HG02852 (cell line): Measurements from ENCODE around the gene PHB1.
A peak's percentile ranks its signal among the peaks of the same experiment; 100 is the strongest.
"Not testable (repeated sequence)": the region's sequence is repeated elsewhere in the genome, so short reads cannot be mapped to it uniquely, and the experiment has no call there.

Experiments used
- ATAC-seq: cut with Tn5 transposase; IDR thresholded peaks from one replicate; pipeline ENCODE4 v1.9.1; 2021; ENCODE audit warnings: mild to moderate bottlenecking, moderate library complexity; ENCODE audit not compliant: unreplicated experiment

The PHB1 gene

DNA sequence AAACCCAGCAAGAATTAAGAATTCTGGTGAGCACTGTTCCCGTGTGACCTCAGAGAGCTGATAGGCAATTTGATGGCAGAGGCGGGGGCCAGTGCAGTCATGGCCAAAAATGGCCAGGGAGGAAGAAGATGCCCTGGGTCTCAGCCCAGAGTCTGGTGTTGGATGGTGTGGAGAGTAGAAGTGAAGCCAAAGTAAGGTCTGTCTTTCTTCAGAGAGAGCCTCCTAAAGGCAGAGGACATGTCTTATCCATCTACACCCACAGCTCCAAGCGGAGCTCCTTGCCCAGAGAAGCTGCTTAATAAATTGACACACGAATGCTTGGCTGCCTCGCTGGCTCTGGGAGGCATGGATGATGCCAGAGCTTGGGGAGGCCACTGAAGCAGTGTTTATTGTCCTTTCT, 32.9 kb downstream of the PHB1 start:
- ATAC-seq, result no peak

DNA sequence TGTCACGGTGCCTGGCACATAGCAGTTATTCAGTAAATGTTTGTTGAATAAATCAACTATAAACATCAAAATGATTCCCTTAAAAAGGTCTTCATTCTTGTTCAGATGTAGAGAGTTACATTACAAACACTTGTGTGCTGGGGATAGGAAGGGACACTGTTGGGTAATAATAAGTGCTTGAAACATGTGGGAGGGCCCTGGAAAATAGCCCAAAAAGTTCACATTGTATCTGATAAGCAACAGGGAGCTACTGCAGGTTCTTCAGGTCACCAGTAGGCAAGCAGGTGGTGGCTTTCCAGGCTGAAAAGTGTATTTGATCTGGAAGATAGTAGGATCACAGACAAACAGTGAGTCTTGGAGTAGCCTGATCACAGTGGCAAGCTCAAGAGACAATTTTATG, 33.6 kb downstream of the PHB1 start:
- ATAC-seq, result no peak

DNA sequence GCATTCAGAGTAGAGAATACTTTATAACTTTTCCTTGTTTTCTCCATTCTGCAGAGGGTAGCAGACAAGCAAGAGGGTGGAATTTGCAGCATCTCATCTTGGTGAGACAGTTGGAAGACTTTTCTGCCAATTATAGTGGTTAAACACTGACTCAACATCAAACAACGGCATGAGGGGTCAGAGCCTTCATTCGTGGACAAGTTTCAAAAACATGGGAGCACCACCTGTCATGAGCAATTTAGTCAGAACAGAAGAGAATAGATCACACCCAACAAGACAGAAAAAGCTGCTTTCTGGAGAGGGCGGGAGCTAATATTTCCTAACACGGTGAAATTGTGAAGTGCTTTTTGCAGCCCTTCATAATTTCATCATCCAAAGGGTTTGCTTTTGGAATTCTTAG, 34.8 kb downstream of the PHB1 start:
- ATAC-seq, result no peak

DNA sequence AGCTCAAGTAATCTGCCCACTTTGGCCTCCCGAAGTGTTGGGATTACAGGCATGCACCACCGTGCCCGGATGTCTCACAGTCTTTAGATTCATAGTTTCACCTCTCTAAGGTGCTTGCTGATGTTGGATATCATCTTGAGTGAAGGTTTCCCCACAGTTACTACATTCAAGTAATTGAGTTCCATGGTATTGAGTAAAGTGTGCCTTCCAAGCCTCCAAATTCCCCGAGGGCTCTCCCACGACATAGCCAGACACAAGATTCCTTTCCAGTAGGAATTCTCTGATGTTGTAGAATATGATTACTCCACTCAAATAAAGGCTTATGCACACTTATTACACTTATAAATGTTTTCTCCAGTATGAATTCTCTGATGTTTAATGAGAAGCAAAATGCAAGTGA, 36.4 kb downstream of the PHB1 start:
- no peak for ATAC-seq

DNA sequence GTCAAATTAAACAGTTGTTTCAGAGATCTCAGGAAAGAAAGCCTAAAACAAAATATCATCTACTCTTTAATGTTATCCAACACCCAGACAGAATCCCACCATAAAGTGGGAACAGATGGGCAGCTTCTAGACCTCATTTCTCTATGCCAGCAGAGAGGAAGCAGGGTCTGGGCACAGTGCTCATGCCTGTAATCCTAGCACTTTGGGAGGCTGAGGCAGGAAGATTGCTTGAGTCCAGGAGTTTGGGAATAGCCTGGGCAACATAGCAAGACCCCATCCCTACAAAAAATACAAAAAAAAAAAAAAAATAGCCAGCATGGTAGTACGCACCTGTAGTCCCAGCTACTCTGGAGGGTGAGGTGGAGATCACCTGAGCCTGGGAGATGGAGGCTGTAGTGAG, 39.1 kb downstream of the PHB1 start:
- no peak for ATAC-seq

DNA sequence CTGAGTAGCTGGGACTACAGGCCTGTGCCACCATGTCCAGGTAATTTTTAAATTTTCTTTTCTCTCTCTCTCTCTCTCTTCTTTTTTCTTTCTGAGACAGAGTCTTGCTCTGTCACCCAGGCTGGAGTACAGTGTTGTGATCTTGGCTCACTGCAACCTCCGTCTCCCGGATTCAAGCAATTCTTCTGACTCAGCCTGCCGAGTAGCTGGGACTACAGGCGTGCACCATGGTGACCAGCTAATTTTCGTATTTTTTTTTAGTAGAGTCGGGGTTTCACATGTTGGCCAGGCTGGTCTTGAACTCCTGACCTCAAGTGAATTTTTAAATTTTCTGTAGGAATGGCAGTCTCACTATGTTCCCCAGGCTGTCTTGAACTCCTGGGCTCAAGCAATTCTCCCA, 41.6 kb downstream of the PHB1 start:
- no peak for ATAC-seq

DNA sequence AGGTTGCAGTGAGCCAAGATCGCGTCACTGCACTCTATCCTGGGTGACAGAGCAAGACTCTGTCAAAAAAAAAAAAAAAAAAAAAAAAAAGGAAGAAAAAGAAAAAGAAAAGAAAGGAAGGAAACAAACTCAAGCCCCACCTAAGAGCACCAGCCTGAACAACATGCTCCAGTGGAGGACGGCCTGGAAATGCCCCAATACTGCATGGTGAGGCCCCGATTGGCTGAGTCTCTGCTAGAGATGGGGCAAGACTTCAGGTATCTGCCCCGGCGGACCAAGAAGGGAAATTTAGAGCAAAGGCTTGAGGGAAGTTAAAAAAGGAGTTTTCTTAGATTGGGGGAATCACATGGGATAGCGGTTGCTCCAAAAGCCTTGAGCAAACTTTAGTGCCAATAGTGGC, 42.3 kb downstream of the PHB1 start:
- no peak for ATAC-seq

DNA sequence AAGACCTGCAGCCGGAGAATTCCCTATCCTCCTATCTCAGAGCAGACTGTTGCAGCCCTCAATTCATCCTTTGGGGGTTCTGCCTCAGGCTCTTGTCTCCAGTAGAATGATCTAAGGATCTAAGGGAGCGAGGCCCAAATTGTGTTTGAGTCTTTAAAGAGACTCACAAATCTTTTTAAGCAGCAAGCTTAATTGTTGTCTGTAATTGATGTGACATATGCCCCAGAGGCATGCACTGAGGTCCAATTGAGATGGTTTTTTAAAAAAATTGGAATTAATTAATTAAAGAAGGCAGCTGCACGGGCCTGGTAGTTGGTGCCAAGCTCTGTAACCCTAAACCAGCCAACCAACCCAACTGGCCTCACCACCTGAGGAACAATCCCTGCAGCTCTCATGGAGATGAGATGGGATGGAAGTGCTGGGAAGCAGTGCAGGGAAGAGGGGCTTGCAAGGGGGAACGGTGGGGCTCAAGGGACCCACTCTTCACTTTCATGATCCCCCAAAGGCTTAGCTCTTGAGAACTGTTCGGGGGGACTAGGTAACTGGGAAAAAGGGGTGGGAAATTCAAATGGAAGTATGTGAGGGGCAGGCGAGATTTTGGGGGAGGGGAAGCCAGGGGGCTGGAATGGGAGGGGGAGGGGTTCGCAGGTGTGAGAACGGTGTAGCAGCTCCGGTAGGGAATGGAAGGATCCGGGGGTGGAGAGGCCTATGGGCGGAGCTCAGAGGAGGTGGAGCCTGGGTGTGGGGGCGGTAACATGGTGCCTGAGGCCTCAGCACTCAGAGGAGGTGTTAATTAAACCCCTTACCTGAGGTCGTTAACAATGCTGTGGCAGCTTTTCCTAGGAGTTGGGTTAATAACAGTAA, 43.5 kb downstream of the PHB1 start:
- ATAC-seq, result no peak

DNA sequence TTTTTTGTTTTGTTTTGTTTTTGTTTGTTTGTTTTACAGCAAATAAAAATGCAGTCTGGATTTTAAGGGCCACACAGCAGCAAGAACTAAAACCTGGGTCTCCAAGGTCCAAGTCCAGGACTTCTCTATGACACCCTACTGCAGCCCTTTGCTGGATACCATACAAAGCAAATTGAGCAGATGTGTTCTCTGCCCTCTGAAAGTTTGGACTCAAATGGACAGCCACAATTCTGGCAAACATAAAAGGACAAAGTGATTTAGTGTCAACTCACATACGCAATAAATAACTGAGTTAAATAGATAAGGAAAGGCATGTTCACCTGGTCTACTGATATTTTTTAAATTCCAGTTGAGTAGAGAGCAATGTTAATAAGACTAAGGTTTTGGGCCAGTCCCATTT, 44.9 kb downstream of the PHB1 start:
- no peak for ATAC-seq

DNA sequence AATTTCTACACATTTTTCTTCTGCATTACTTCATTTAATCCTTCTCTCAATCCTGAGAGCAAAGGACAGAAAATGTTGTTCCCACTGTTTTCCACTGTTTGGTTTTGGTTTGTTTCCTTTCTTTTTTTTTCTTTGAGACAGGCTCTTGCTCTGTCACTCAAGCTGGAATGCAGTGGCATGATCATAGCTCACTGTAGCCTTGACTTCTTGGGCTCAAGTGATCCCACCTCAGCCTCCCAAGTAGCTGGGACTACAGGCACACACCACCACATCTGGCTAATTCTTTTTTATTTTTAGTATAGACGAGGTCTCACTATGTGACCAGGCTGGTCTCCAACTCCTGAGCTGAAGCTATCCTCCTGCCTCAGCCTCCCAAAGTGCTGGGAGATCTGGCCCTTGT, 45.6 kb downstream of the PHB1 start:
- no peak for ATAC-seq

DNA sequence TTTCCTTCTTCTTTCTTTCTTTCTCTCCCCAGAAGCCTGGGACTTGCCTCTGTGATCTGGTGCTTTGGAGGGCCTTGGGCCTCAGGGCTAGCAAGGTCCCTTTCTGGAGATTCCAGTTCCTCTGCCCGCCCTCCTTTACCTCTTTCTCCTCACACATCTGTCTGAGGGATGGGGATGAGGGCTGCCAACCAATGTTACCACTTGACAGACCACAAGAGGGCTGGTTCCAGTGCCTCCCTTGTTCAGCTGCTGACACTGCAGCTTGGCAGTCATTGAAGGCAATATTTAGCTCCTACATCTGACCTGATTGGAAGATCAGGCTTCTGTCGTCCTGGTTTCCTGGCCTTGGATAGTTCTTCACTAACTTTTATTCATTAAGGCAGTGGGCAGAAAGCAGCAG, 49.0 kb downstream of the PHB1 start:
- no peak for ATAC-seq

DNA sequence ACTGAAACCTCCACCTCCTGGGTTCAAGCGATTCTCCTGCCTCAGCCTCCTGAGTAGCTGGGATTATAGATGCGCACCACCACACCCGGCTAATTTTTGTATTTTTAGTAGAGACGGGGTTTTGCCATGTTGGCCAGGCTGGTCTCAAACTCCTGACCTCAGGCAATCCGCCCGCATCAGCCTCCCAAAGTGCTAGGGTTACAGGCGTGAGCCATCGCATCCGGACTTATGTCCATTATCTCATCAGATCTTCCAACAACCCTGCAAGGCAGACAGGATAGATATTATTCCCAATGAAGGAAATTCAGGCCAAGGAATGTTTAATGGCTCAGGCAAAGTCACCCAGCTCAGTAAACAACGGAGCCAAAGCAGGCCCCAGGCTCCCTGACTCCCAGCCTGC, 49.6 kb downstream of the PHB1 start:
- not testable (repeated sequence) for ATAC-seq

DNA sequence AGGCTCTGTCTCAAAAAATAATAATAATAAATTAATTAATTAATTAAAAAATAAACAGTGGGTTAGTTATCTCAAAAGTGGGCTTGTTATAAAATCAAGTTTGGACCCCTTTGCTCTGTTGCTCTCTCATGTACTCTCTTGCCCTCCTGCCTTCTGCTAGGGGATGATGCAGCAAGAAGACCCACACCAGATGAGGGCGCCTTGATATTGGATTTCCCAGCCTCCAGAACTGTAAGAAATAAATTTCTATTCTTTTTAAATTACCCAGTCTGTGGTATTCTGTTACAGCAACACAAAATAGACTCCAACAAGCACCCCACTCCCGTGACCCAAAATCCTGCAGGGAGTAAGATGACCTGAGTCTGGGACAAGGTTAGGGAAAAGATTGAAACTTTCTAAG, 50.6 kb downstream of the PHB1 start:
- ATAC-seq, result no peak

DNA sequence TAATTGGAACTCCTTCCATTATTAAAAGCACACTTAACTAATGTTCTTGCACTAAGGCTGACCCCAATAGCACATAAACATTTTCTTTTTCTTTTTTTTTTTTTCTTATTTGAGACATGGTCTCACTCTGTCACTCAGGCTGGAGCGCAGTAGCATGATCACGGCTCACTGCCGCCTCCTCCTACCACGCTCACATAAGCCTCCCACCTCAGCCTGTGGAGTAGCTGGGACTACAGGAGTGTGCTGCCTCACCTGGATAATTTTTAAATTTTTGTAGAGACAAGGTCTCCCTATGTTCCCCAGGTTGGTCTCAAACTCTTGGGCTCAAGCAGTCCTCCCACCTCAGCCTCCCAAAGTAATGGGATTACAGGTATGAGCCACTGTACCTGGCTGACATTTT, 51.4 kb downstream of the PHB1 start:
- no peak for ATAC-seq

DNA sequence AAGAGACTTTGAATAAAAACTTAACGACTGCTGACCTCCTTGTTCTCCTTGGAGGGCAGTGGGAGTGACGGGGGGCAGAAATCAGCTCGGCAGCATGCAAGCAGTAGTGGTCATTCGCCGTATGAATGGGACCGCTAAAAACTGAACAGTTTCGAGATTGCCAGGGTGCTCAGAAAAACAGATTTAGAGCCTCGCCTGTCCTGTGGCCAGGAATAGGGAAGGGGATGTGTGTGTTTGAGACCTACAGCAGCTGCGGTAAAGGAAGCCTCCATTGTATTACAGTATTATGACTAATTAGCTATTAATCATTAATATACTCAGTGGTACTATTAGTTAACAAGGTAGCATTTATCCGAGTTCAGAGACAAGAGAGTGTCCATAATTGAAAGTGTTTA, 52.0 kb downstream of the PHB1 start:
- ATAC-seq, result no peak

DNA sequence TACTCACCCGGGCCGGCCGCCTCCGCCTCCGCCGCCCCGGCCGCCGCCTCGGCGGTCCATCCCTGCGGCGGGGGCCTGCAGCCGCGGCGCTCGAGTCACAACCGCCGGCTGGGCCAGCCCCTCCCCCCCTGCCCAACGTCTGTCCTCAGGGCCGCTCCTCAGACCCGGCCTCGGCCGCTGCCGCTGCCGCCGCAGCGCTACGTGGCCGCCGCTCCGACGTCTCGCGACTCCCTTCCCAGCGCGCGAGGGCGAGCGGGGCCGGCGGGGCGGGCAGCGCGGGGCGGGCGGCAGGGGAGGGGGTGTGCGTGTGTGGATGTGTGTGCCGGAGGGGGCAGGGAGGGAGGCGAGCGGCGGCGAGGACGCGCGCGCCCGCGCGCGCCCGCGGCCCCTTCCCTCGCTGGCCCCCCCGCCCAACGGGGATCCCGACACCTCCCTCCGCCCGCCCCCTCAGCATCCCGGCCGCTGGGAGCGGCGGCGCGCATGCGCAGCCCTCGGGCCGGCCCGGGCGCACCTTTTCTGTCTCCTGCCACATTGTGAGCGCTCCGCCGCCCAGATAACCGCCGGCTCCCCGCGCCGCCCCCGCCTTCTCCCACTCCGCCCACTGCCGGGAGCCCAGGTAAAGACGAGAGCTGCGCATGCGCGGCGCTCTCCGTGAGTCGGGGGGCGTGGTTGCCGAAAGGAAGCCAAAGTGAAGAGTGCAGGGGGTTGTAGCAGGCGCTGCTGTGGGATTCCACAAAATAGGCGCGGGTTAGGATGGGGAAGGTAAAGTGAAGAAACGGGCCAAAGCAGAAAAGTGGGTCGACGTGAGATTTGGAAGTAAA, 52.6 kb downstream of the PHB1 start, which contains the start of gene ZNF652:
ZNF652 (minus strand) TSS at position 349 of the 821 bp plus-strand sequence. CDS start 44,525 bp downstream, outside the sequence.
- ATAC-seq, result peak; percentile 53

DNA sequence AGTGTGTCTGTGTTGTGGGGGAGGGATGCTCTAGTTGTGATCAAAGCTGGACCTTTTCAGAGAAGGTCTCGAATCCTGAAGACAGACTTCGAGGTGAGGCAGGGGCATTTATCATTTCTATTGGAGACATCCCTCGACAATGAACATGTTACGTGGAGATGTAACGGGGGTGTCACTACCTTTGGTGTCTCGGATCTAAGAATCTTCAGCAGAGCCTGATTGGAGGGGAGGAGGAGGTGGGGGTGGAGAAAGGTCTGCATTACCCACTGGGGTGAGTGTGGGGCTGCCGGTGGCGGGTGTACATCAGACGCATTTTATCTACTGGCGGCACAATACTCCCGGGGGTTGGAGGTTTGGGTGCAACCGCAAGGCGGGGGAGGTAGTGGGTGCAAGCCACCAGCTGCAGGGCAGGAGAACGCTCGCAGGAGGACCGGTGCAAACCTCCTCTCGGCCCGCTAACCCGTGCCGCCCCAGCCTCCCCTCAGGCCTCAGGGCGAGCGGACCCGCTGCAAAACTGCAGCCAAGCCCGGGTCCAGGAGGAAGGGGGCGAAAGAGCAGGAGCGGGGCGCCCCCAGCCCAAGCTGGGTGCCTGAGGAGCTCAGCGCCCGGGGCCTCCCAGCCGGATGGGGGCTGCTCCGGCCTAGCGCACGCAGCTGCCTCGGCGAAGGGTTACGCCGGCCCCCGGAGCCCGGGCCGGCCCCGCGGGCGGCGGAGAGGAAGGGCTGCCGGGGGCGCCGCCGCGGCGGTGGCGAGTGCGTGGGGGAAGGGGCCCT, 53.4 kb downstream of the PHB1 start:
- peak; percentile 29 for ATAC-seq

DNA sequence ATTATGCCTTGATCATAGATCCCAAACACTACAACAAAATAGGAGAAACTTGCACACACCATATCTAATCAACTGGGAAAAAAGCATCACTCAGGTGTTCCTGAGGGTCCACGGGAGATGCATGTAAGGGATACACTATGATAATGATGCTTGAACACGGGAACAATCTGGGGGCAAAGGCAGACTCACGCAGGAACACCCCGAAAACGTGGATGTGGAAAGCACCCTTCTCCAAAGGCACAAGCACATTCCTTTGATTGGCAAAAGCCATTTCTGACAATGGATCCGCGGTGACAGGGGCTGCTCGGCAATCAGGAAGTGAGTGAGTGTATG, 53.9 kb downstream of the PHB1 start:
- ATAC-seq, result peak; percentile 17

DNA sequence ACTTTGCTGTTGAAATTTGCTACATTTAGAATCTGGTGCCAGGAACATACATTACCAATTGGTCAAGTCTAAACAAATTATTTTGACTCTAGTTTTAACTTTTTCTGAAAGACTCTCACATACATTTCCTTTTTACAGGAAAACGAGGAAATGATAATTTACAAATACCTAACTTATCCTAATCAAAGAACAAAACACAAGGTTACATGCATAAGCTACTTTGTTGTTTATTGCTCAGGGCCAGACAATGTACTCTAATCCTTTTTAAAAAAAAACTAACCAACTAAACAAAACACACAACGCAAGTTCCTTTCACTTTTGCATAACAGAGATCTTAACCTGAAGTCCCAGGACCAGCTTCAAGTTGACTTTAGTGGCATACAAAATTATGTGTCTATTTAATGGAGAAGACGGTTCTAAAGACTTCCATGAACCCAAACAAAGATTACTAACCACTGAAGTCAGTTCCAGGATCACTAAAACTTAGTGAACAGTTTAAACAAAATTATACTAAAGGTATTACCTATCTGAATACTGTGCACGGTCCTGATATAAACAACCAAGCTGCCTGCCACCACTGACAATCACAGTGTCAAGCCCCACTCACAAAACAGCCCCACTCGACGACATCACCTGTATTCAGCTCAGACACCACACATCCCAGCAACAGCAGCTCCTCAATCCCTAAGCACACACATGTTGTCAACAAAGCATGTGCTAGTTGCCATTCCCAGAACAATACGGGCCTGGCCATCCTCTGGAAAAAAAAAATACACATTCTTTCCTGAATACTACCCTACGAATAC, 54.5 kb downstream of the PHB1 start:
- ATAC-seq, result no peak

DNA sequence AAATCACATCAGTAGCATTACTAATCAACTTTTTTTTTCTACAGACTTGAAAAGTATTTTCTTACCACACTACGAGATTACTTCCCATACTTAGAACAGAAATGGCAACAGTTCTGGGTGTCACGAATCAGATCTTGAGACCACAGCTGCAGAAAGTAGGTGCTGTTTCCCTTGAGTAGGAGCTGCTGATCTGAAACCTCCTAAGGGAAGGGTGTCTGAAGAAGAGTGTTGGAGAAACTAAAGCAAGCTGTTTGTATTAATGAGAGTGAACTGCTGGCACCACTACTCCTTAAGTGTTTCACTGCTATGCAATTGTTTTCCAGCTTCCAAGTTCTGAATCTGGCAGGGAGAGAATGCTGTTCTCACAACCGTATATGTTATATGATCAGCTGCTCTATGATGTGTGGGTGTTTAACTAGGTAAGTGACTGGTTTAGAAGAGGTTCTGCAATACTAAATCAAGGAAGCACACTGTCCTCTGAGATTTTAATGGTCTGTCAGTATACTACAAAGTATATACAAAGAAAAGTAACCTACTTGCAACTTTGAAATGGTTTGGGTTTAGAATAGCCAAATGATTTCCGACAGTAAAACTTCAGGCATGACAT, 55.9 kb downstream of the PHB1 start:
- peak; percentile 38 for ATAC-seq
